ENCODE results near the gene TAF5.
A peak's percentile ranks its signal among the peaks of the same experiment; 100 is the strongest.
"Not testable (repeated sequence)": the region's sequence is repeated elsewhere in the genome, so short reads cannot be mapped to it uniquely, and the experiment has no call there.

TAF5 gene

GRCh38 chr10:103374263-103374662 is 6.5 kb downstream of the TAF5 start:
- Mint-ChIP-seq H3K4me3 (no peak overlapping the region), H3K9me3 (no peaks in the 10 kb centered on the region), H3K27me3 (no peaks in the 10 kb centered on the region), H3K27ac (no peak overlapping the region), H3K36me3 (ENCODE audit: low read depth) (peaks cover 28% of the 10 kb centered on the region), H3K4me1 (peaks cover 16% of the 10 kb centered on the region)
- ATAC-seq (no peak), DNase-seq (no peak)

- Mint-ChIP-seq H3K36me3 (ENCODE audit: low read depth) (peaks cover 24% of the 10 kb centered on the region), H3K4me1 (no peaks in the 10 kb centered on the region), H3K9me3 (no peaks in the 10 kb centered on the region), H3K4me3 (no peak overlapping the region), H3K27me3 (no peaks in the 10 kb centered on the region), H3K27ac (no peak overlapping the region)
- ATAC-seq (no peak), DNase-seq (no peak)
Observed at GRCh38 chr10:103382769-103383168, 15.0 kb downstream of the TAF5 start.

GRCh38 chr10:103394180-103394579 is 26.4 kb downstream of the TAF5 start:
- peaks cover 60% of the 10 kb centered on the region for H3K36me3 Mint-ChIP-seq (ENCODE audit: low read depth)
- ATAC-seq, result no peak
- H3K4me1 Mint-ChIP-seq, result peaks cover 55% of the 10 kb centered on the region
- DNase-seq, result no peak
- peak overlapping the region; percentile 27 for H3K27ac Mint-ChIP-seq
- H3K27me3 Mint-ChIP-seq, result no peaks in the 10 kb centered on the region
- no peaks in the 10 kb centered on the region for H3K9me3 Mint-ChIP-seq
- H3K4me3 Mint-ChIP-seq, result peak overlapping the region; percentile 95

GRCh38 chr10:103395754-103396066 is 27.9 kb downstream of the TAF5 start:
- peak overlapping the region; percentile 95 for H3K4me3 Mint-ChIP-seq
- H3K4me1 Mint-ChIP-seq, result peaks cover 62% of the 10 kb centered on the region
- H3K36me3 Mint-ChIP-seq (ENCODE audit: low read depth), result peaks cover 71% of the 10 kb centered on the region
- no peak for DNase-seq
- ATAC-seq, result no peak
- H3K27me3 Mint-ChIP-seq, result no peaks in the 10 kb centered on the region
- peak overlapping the region; percentile 97 for H3K27ac Mint-ChIP-seq
- no peaks in the 10 kb centered on the region for H3K9me3 Mint-ChIP-seq

- Mint-ChIP-seq H3K9me3 (no peaks in the 10 kb centered on the region), H3K27ac (peak within 1 kb of the TSS; percentile 97), H3K4me1 (peaks cover 62% of the 10 kb centered on the region), H3K4me3 (peak within 1 kb of the TSS; percentile 95), H3K27me3 (no peaks in the 10 kb centered on the region), H3K36me3 (ENCODE audit: low read depth) (peaks cover 70% of the 10 kb centered on the region)
- ATAC-seq (peak; percentile 100), DNase-seq (peak; percentile 96)
Observed at GRCh38 chr10:103396067-103396788, 28.5 kb downstream of the TAF5 start, which contains the start of the genes ATP5MK and PDCD11. TSS of gene ATP5MK (minus strand) at chr10:103396475. CDS start at chr10:103392457, 4,018 bp downstream. TSS of gene PDCD11 (plus strand) at chr10:103396626. CDS start at chr10:103398427, 1,801 bp downstream.

GRCh38 chr10:103396789-103397087 is 29.0 kb downstream of the TAF5 start:
- Mint-ChIP-seq H3K9me3 (no peaks in the 10 kb centered on the region), H3K4me3 (peak overlapping the region; percentile 95), H3K36me3 (ENCODE audit: low read depth) (peaks cover 70% of the 10 kb centered on the region), H3K27ac (peak overlapping the region; percentile 97), H3K4me1 (peaks cover 62% of the 10 kb centered on the region), H3K27me3 (no peaks in the 10 kb centered on the region)
- DNase-seq, result no peak
- ATAC-seq, result no peak

GRCh38 chr10:103397191-103397825 is 29.5 kb downstream of the TAF5 start:
- DNase-seq (no peak), ATAC-seq (no peak)
- Mint-ChIP-seq H3K4me3 (peak overlapping the region; percentile 95), H3K27ac (peak overlapping the region; percentile 97), H3K36me3 (ENCODE audit: low read depth) (peaks cover 70% of the 10 kb centered on the region), H3K4me1 (peaks cover 62% of the 10 kb centered on the region), H3K27me3 (no peaks in the 10 kb centered on the region), H3K9me3 (no peaks in the 10 kb centered on the region)

- ATAC-seq (no peak), DNase-seq (no peak)
- Mint-ChIP-seq H3K27ac (no peak overlapping the region), H3K4me1 (peaks cover 2% of the 10 kb centered on the region), H3K27me3 (no peaks in the 10 kb centered on the region), H3K36me3 (ENCODE audit: low read depth) (peaks cover 81% of the 10 kb centered on the region), H3K4me3 (no peak overlapping the region), H3K9me3 (no peaks in the 10 kb centered on the region)
Observed at GRCh38 chr10:103413564-103413963, 45.8 kb downstream of the TAF5 start.

GRCh38 chr10:103415581-103415980 is 47.8 kb downstream of the TAF5 start:
- H3K4me3 Mint-ChIP-seq, result no peak overlapping the region
- no peaks in the 10 kb centered on the region for H3K9me3 Mint-ChIP-seq
- ATAC-seq (no peak), DNase-seq (no peak)
- no peaks in the 10 kb centered on the region for H3K27me3 Mint-ChIP-seq
- H3K36me3 Mint-ChIP-seq (ENCODE audit: low read depth), result peaks cover 79% of the 10 kb centered on the region
- H3K27ac Mint-ChIP-seq, result no peak overlapping the region
- H3K4me1 Mint-ChIP-seq, result no peaks in the 10 kb centered on the region

- no peaks in the 10 kb centered on the region for H3K9me3 Mint-ChIP-seq
- DNase-seq, result peak; percentile 44
- H3K4me1 Mint-ChIP-seq, result no peaks in the 10 kb centered on the region
- peaks cover 82% of the 10 kb centered on the region for H3K36me3 Mint-ChIP-seq (ENCODE audit: low read depth)
- ATAC-seq, result peak; percentile 33
- H3K27ac Mint-ChIP-seq, result no peak overlapping the region
- H3K27me3 Mint-ChIP-seq, result no peaks in the 10 kb centered on the region
- no peak overlapping the region for H3K4me3 Mint-ChIP-seq
Observed at GRCh38 chr10:103416436-103417147, 48.8 kb downstream of the TAF5 start.

GRCh38 chr10:103417148-103417469 is 49.3 kb downstream of the TAF5 start:
- DNase-seq, H3K4me3 Mint-ChIP-seq, ATAC-seq, H3K27ac Mint-ChIP-seq, H3K4me1 Mint-ChIP-seq, H3K27me3 Mint-ChIP-seq, H3K9me3 Mint-ChIP-seq: not testable (repeated sequence)
- H3K36me3 Mint-ChIP-seq (ENCODE audit: low read depth), result peaks cover 82% of the 10 kb centered on the region

- Mint-ChIP-seq H3K36me3 (ENCODE audit: low read depth) (peaks cover 85% of the 10 kb centered on the region), H3K9me3 (no peaks in the 10 kb centered on the region), H3K27ac (no peak overlapping the region), H3K4me1 (no peaks in the 10 kb centered on the region), H3K27me3 (no peaks in the 10 kb centered on the region), H3K4me3 (no peak overlapping the region)
- DNase-seq (no peak), ATAC-seq (no peak)
Observed at GRCh38 chr10:103417601-103418000, 49.8 kb downstream of the TAF5 start.

- H3K9me3 Mint-ChIP-seq, result no peaks in the 10 kb centered on the region
- no peak overlapping the region for H3K27ac Mint-ChIP-seq
- H3K36me3 Mint-ChIP-seq (ENCODE audit: low read depth), result peaks cover 84% of the 10 kb centered on the region
- DNase-seq, result no peak
- no peak overlapping the region for H3K4me3 Mint-ChIP-seq
- H3K27me3 Mint-ChIP-seq, result no peaks in the 10 kb centered on the region
- no peaks in the 10 kb centered on the region for H3K4me1 Mint-ChIP-seq
- no peak for ATAC-seq
Observed at GRCh38 chr10:103419101-103419500, 51.3 kb downstream of the TAF5 start.

- no peak for ATAC-seq
- Mint-ChIP-seq H3K4me3 (no peak overlapping the region), H3K36me3 (ENCODE audit: low read depth) (peaks cover 78% of the 10 kb centered on the region), H3K27ac (no peak overlapping the region), H3K9me3 (no peaks in the 10 kb centered on the region), H3K27me3 (no peaks in the 10 kb centered on the region), H3K4me1 (peaks cover 13% of the 10 kb centered on the region)
- no peak for DNase-seq
Observed at GRCh38 chr10:103423748-103424147, 56.0 kb downstream of the TAF5 start.

- Mint-ChIP-seq H3K36me3 (ENCODE audit: low read depth) (peaks cover 82% of the 10 kb centered on the region), H3K4me3 (no peak overlapping the region), H3K4me1 (peaks cover 19% of the 10 kb centered on the region), H3K27me3 (no peaks in the 10 kb centered on the region), H3K27ac (no peak overlapping the region), H3K9me3 (no peaks in the 10 kb centered on the region)
- DNase-seq, result no peak
- no peak for ATAC-seq
Observed at GRCh38 chr10:103427866-103428265, 60.1 kb downstream of the TAF5 start.

All from activated naive CD8-positive, alpha-beta T cell treated with anti-CD3 and anti-CD28 coated beads, Interleukin-2, amount 50 U/mL, for 24 hours (primary cell).